RWPE1 (cell line): ENCODE results near the gene CELSR2.

Source experiments
- CTCF ChIA-PET: fragments of 350-600 bp; sonication (Branson Sonifier 250); formaldehyde crosslinking; extraction: SDS; loops from one replicate; lab custom pipeline; 2021; lab: Yijun Ruan, JAX
- POLR2A ChIA-PET: fragments of 400-600 bp; formaldehyde crosslinking; extraction: SDS; loops from one replicate; lab custom pipeline; 2020; ENCODE audit warnings: antibody characterized with exemption; ENCODE audit not compliant: low non-redundant PET; lab: Yijun Ruan, JAX
- DNase-seq: peaks from one replicate; pipeline ENCODE4 v3.0.0; 2012; ENCODE audit warnings: low spot score
- H3K27ac ChIP-seq: fragments of 450-650 bp; 2 replicates; pipeline ENCODE4 v1.5.1; 2017
- TF ChIP-seq, protein P1 (sequence below): fragments of 450-650 bp; conservative IDR thresholded peaks from 2 replicates; pipeline ENCODE4 v1.5.1; 2017; ENCODE audit warnings: low read depth, mild to moderate bottlenecking

The CELSR2 gene

DNA sequence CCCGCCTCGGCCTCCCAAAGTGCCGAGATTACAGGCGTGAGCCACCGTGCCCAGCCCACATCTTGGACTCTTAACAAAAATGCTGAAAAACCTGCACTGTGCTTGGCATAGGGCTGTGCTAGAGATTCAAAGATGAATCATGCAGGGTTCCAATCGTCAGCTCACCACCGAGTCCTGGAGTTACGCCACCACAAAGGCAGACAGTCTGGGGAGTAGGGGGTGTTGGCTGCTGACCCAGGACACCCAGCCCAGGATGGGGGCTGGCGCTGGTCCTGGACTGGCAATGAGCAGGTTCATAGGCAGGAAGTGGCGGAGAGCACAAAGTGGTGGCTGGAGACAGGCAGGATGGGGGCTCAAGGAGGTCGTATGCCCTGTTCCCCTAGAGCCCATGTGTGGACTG is 17.6 kb downstream of the CELSR2 start:
- DNase-seq = no peak
- TF ChIP-seq, protein P1, sequence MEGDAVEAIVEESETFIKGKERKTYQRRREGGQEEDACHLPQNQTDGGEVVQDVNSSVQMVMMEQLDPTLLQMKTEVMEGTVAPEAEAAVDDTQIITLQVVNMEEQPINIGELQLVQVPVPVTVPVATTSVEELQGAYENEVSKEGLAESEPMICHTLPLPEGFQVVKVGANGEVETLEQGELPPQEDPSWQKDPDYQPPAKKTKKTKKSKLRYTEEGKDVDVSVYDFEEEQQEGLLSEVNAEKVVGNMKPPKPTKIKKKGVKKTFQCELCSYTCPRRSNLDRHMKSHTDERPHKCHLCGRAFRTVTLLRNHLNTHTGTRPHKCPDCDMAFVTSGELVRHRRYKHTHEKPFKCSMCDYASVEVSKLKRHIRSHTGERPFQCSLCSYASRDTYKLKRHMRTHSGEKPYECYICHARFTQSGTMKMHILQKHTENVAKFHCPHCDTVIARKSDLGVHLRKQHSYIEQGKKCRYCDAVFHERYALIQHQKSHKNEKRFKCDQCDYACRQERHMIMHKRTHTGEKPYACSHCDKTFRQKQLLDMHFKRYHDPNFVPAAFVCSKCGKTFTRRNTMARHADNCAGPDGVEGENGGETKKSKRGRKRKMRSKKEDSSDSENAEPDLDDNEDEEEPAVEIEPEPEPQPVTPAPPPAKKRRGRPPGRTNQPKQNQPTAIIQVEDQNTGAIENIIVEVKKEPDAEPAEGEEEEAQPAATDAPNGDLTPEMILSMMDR = no peak
- H3K27ac ChIP-seq = peak overlapping the region; percentile 92
- ChIA-PET CTCF (no interaction called here), POLR2A (no interaction called here)

DNA sequence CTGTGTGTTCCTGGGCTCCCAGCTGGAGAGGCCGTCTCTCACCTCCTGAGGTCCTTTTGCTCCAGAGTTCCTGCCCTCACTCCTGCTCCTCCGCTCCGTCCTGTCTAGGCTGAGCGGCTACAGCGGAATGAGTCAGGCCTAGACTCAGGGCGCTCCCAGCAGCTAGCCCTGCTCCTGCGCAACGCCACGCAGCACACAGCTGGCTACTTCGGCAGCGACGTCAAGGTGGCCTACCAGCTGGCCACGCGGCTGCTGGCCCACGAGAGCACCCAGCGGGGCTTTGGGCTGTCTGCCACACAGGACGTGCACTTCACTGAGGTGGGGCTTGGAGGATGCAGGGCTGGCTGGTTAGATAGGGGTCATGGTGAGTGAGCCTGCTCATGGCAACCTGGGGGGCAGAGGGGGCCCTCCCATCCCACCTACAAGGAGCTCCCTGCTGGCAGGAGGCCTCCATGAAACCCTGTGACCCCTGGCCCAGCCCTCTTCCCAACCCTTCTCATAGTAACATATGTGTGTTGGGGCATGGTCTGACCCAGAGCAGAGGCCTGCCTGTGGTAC is 18.5 kb downstream of the CELSR2 start:
- no peak for DNase-seq
- TF ChIP-seq, protein P1 = no peak
- CTCF ChIA-PET = no interaction called here
- peak overlapping the region; percentile 92 for H3K27ac ChIP-seq
- POLR2A ChIA-PET = no interaction called here

DNA sequence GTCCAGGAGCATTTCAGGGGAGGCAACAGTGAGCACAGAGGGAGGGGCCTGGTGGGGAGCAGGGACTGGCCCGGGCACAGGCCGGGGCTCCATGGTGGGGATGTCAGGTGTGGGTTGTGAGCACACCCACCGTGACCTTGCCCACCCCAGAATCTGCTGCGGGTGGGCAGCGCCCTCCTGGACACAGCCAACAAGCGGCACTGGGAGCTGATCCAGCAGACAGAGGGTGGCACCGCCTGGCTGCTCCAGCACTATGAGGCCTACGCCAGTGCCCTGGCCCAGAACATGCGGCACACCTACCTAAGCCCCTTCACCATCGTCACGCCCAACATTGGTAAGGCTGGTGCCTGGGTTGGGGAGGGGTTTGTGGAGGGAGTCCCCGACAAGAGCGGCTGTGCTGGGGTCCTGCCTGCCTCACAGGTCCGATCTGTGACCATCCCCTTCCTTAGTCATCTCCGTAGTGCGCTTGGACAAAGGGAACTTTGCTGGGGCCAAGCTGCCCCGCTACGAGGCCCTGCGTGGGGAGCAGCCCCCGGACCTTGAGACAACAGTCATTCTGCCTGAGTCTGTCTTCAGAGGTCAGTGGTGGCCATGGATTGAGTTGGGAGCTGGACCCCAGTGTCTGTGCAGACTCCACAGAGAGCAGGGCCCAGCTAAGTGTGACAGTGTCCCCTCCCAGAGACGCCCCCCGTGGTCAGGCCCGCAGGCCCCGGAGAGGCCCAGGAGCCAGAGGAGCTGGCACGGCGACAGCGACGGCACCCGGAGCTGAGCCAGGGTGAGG is 19.3 kb downstream of the CELSR2 start:
- CTCF ChIA-PET = interaction anchor here (0.8 to 1.6 kb wide), 3 partner anchors 9 to 130 kb away, joined by 3 to 7 read pairs (median 5); no protein-coding TSS in a partner anchor
- TF ChIP-seq, protein P1 = no peak
- POLR2A ChIA-PET = no interaction called here
- DNase-seq = no peak
- H3K27ac ChIP-seq = peak overlapping the region; percentile 92

DNA sequence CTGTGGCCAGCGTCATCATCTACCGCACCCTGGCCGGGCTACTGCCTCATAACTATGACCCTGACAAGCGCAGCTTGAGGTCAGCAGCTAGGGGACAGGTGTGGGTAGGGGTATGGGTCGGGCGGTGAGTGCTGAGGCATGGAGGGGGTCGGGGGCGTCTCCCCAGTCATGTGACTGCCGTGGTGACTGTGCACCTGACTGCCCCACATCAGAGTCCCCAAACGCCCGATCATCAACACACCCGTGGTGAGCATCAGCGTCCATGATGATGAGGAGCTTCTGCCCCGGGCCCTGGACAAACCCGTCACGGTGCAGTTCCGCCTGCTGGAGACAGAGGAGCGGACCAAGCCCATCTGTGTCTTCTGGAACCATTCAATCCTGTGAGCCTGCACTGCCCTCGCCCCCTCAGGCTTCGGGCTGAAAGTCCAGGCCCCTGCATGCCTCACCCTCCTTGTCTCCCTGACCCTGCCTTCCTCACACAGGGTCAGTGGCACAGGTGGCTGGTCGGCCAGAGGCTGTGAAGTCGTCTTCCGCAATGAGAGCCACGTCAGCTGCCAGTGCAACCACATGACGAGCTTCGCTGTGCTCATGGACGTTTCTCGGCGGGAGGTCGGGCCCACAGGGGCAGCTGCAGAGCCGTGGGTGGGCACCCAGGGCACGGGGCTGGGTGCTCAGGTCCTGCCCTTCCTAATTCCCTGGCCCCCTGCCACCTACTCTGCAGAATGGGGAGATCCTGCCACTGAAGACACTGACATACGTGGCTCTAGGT is 20.1 kb downstream of the CELSR2 start:
- ChIA-PET POLR2A (no interaction called here), CTCF (interaction anchor here (0.5 to 1.6 kb wide), 4 partner anchors 8 to 169 kb away, joined by 3 to 7 read pairs (median 4); no protein-coding TSS in a partner anchor)
- DNase-seq = no peak
- TF ChIP-seq, protein P1 = no peak
- peak overlapping the region; percentile 92; the same call in 1 of the 2 replicates for H3K27ac ChIP-seq

DNA sequence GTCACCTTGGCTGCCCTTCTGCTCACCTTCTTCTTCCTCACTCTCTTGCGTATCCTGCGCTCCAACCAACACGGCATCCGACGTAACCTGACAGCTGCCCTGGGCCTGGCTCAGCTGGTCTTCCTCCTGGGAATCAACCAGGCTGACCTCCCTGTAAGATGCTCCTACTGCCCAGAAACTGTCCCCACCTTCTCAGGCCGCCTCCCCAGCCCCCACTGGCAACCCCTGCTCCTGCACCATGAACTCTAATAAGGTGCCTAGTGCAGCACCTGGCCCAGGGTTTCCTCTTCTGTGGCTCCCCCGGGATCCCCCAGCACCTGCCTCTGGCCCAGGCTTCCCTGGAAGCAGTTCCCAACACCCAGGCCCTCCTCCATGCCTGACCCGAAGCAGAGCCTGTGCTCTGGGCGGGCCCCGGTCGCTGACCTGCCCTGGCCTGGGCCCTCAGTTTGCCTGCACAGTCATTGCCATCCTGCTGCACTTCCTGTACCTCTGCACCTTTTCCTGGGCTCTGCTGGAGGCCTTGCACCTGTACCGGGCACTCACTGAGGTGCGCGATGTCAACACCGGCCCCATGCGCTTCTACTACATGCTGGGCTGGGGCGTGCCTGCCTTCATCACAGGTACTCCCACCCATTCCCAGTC is 20.8 kb downstream of the CELSR2 start:
- DNase-seq = no peak
- TF ChIP-seq, protein P1 = no peak
- no peak overlapping the region for H3K27ac ChIP-seq
- CTCF ChIA-PET = interaction anchor here (0.5 to 1.6 kb wide), 2 partner anchors 7 to 170 kb away, joined by 4 to 7 read pairs; no protein-coding TSS in a partner anchor
- POLR2A ChIA-PET = no interaction called here
